Choroid plexus epithelial cell (primary cell): ENCODE data around the gene PRRT4.

Experiments
- DNase-seq: peaks from one replicate; pipeline ENCODE4 v3.0.0-alpha.2; 2010; ENCODE audit warnings: low read depth
- H3K4me3 ChIP-seq: 2 replicates; pipeline ENCODE4 v1.5.1; 2011; ENCODE audit warnings: low read depth, mild to moderate bottlenecking, control low read depth, low read length, moderate library complexity
- TF ChIP-seq, protein P1 (sequence below): conservative IDR thresholded peaks from 2 replicates; pipeline ENCODE4 v1.5.1; 2011; ENCODE audit warnings: low read depth, mild to moderate bottlenecking, control low read depth, inconsistent platforms, low read length, moderate library complexity

The PRRT4 gene

DNA sequence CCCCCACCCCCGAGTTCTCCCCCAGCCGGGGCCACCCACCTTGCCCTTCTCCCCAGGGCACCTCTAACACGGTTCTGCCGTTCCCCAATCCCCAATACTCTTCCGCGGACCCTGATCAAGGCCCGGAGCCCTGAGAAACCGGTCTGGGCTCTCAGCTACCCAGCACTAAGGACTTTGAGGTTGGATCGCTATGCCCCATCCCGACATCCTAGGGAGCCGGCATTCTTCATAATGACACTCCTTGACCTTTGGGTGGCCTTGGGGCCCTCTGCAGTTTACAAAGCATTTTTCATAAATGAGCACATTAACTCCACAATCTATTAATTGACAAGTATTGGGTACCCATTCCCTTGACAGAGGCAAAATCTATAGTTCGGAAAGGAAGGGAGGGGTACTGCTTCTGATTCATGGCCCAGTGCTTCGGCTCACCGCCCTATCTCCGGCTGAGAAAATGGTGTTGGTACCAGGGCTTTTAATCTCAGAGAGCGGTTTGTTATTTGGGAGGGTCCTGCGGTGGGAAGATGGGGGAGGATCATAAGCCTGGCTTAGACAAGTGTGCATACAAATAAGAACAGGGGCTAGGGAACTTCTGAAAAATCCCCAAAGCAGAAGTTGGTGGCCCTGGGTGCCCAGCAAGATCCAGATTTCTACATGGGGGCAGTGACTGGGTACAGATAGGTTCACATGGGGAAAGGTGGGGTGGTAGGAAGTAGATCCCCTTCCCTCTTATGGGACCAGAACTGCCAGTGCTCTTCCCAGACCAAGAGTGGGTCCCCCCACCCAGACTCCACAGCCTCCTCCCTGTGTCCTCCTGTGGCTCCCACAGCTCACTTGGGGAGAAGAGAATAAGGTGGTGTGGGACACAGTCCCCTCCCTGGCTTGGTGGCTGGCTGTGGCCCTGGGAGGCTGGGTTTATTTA, 45.1 kb upstream of the PRRT4 start:
- no peak for DNase-seq
- peak overlapping the region; percentile 73 for H3K4me3 ChIP-seq
- TF ChIP-seq, protein P1, sequence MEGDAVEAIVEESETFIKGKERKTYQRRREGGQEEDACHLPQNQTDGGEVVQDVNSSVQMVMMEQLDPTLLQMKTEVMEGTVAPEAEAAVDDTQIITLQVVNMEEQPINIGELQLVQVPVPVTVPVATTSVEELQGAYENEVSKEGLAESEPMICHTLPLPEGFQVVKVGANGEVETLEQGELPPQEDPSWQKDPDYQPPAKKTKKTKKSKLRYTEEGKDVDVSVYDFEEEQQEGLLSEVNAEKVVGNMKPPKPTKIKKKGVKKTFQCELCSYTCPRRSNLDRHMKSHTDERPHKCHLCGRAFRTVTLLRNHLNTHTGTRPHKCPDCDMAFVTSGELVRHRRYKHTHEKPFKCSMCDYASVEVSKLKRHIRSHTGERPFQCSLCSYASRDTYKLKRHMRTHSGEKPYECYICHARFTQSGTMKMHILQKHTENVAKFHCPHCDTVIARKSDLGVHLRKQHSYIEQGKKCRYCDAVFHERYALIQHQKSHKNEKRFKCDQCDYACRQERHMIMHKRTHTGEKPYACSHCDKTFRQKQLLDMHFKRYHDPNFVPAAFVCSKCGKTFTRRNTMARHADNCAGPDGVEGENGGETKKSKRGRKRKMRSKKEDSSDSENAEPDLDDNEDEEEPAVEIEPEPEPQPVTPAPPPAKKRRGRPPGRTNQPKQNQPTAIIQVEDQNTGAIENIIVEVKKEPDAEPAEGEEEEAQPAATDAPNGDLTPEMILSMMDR, result no peak

DNA sequence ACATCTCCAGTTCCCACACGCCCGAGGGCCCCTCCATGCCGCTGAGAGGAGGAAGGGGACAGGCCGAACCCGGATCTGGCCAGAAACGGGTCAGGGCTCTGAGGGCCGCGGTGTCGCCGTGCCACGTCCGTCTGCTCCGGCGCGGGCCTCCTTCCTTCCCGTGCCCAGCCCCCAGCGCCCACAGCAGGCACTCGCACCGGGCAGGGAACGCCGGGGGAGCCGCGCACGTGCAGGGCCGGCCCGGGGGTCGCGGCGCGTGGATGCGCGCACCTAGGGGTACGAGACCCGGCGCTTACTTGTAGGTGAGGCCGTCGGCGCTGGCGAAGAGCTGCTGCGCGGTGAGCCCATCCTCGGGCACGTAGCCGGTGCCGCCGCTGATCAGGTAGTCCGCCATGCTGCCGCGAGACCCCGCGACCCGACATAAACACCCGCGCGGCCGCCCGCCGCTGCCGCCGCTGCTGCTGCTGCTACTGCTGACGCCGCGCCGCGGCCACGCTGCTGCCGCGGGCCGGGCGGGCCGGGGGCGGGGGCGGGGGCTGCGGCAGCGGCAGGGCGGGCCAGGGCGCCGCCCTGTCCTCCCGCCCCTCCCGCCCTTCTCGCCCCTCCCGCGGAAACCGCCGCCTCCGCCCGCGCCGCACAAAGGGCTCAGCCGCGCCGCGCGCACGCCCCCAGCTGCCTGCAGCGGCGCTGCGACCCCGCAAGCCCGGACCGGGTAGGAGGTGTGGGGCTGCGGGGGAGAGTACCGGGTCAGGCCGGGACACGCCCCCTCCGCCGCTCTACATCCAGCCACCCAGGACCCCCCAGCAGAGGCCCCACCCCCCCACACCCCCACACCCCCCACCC, 44.2 kb upstream of the PRRT4 start:
- TF ChIP-seq, protein P1, result no peak
- DNase-seq, result no peak
- H3K4me3 ChIP-seq, result peak overlapping the region; percentile 73

DNA sequence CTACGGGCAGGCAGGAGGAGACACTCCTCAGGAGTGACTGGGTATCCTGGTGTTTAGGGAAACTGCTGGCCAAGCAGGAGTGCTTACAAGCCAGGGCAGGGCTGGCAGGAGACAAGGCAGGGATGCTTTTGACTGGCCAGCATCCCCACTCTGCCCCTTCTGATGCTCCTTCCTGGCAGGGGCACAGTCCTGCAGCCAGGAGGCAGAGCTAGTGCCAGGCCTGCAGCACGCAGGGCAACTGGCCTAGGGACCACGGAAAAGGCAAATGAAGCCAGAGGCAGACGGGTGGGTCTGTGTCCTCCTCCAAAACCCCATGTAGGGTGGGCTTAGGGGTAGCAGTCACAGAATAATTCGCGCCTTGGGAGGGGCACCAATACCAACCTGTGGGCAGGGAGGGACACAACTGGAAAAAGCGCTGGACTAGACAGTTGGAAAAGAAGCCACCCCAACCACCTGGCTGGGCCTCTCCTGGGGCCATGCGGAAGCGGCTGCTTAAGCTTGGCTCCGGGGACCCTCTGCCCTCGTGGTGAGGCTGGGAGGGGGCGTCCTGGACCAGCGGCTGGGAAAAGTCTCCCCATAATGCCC, 43.5 kb upstream of the PRRT4 start:
- TF ChIP-seq, protein P1, result peak; percentile 31
- peak overlapping the region; percentile 73 for H3K4me3 ChIP-seq
- no peak for DNase-seq

DNA sequence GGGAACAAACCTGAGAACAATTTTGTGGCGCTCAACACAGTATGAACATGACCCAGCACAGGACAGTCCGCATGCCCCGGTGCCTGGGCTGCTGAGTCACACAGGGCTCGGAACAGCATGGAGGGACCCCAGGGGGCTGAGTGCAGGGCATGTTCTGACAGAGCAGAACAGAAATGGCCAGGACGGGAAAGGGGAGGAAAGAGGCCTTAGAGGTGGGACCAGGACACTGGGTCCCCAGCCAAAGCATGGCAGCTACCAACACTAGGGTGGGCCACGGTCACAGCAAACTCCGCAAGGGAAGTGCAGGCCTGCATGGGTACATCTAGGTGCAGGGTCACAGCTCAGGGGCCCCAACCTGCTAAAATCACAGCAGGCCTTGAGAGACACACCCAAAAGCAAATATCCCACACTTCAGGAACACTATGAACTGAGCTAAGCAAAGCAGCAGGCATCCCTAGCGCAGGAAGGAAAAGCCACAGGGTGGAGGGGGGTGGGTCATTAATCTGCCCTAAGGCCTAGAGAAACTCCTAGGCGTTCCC, 42.7 kb upstream of the PRRT4 start:
- TF ChIP-seq, protein P1, result no peak
- peak overlapping the region; percentile 73 for H3K4me3 ChIP-seq
- DNase-seq, result peak; percentile 26

DNA sequence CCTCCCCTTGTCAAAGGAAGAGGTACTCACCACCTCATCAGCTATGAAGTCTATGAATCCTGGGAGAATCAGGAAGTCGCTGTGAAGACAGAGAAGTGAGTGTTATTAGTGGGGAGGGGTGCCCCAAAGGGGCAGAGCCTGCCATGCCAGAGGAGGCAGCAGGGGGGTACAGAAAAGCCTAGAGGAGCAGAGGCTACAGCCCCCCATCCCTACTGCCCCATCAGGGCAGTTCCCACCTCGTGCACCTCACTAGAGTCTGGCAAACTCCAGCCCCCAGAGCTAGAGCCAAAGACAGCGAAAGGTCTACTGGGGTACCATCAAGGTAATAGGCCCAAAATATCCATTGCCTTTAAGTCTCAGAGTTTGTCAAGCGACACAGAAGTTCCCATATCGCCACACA, 42.2 kb upstream of the PRRT4 start:
- H3K4me3 ChIP-seq, result no peak overlapping the region
- no peak for DNase-seq
- TF ChIP-seq, protein P1, result no peak

DNA sequence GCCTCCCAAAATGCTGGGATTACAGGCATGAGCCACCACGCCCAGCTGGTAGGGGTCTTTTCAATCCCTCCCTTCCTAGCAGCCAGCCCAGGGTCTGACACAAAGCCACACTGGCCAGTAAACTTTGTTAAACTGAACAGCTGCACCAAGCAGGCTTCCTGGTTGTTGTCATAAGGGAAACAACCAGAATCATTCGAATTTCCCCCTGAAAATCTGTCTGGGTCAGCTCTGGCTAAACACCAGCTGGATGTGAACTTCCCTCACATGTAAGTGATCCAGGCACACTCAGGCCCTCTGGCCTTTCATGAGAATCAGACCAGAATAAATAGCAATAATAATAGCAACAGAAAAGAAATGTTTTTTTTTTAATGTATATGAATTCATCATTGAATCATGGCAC, 40.9 kb upstream of the PRRT4 start:
- DNase-seq, result no peak
- TF ChIP-seq, protein P1, result no peak
- no peak overlapping the region for H3K4me3 ChIP-seq
